HG02884 (cell line): Measurements from ENCODE around the gene CACNA1C.

Experiments
- ATAC-seq: cut with Tn5 transposase; IDR thresholded peaks from one replicate; pipeline ENCODE4 v1.9.1; 2021; ENCODE audit warnings: mild to moderate bottlenecking, moderate library complexity; ENCODE audit not compliant: unreplicated experiment

Gene CACNA1C

DNA sequence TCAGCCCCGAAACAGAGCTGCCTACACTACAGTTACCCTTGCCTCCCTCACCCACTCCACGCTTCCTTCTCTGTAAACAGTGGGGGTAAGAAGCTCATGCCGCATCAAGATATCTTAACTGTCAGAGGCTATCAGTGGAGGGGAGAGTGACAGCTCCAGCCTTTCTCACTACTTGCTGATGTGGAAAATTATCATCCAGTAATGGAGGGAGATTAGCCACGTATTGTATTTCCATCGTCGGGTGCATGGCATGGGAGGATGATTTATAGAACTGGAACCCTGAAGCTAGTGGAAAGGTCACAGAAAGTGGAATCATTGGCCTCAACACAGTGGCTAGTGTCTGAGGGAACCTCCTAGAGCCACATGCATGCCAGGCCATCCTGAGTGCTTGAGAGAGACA is 471.1 kb downstream of the CACNA1C start:
- ATAC-seq: no peak

DNA sequence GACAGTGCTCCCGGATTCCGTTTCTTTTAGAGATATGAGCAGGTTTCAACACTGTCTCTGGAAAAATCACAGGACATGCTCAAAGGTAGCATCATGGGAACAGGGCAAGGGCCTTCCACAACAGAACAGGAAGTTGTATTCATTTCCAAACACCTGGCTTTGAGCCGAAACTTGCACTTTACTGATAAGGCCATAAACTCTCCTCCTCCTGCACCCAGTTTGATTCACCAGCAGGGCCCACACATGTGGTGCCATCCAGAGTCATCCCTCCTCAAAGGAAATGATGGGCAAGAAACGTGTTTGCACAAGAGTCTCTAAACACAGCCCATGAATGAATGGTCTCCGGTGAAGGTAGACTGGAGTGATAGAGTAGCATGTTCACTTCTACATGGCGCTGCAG is 473.6 kb downstream of the CACNA1C start:
- ATAC-seq: no peak

GRCh38 chr12:2528001-2528400 is 475.2 kb downstream of the CACNA1C start:
- no peak for ATAC-seq

- ATAC-seq: no peak
Measured at GRCh38 chr12:2529807-2530206, 477.0 kb downstream of the CACNA1C start.

DNA sequence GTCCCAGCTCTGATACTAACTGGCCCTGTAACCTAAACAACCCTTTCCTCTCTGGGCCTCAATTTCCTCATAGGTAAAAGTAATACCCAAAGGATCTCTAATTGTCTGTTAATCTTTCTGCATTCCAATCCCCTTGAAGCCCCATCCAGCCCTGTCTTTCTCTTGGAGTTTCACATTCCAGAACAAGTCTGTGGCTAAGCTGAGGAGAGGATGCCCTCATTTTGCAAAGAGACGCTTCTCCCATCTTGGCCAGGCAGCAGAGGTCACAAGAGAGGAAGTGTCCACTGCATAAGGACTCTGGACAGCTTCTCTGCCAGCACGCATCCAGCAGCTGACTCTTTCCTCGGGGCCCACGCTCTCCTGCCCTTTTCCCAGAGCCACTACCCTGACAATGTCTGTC is 478.6 kb downstream of the CACNA1C start:
- no peak for ATAC-seq

DNA sequence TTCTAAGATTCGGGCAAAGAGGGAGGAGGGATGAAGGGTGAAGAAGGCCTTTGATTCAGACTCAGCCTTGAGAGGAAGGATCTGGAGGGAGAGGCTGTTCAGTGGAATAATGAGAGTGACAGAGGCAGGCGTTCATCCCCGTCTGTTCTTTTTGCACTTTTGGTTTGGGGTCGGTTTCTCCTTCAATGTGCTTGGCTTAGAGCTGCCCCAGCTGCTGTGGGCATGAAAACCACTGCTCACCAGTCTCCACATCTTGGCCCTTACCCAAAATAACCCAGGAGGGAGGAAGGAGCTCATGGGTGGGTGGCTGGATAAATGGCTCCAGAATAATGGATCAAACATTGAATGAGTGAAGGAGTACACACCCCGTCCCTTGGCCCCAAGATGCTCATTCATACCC is 480.2 kb downstream of the CACNA1C start:
- ATAC-seq: no peak

DNA sequence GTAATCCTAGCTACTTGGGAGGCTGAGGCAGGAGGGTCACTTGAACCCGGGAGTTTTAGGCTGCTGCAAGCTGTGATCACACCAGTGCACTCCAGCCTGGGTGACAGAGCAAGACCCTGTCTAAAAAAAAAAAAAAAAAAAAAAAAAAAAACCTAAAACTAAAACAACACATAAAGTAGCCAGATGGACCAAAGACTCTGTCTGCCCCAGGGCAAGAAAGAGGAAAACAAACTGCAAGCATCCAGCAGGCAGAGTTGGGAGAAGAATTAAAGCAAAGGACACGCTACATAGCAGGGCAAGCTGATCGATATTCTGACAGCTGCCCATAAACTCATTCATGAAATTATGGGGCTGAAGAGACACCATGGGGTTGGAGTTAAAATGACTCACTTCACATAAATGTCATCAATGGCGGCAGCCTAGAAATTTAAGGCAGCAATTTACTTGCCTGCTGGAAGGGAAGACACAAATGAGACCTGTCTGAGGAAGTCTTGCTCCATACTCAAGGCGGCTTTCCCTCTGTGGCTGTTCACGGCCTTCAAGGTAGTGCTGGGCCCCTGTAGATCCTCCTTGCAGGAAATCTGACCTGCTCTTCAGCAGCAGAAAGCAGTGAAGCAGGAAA is 482.9 kb downstream of the CACNA1C start:
- ATAC-seq: no peak

GRCh38 chr12:2536724-2537123 is 483.9 kb downstream of the CACNA1C start:
- ATAC-seq: no peak

- ATAC-seq: no peak
Measured at GRCh38 chr12:2537868-2538541, 485.2 kb downstream of the CACNA1C start.

DNA sequence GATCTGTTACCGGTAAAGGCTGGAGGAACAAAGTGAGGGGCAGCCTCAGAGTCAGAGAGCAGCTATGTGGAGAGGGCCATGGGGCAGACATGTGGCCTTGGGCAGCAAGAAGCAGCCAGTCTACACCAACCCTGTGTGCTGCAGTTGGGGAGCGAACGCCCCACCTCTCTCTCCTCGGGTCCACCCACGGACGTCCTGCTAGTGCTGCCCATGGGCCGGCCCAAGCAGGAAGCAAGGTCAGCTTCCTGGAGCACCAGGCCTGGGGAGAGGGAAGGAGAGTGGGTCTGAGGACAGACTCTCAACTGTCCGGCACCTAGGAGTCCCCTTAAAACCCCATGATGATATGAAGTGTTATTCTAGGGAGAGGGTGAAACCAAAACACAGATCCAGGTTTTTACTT is 487.2 kb downstream of the CACNA1C start:
- ATAC-seq: no peak

GRCh38 chr12:2540535-2540941 is 487.8 kb downstream of the CACNA1C start:
- no peak for ATAC-seq

- no peak for ATAC-seq
Measured at GRCh38 chr12:2541631-2542204, 488.9 kb downstream of the CACNA1C start.

DNA sequence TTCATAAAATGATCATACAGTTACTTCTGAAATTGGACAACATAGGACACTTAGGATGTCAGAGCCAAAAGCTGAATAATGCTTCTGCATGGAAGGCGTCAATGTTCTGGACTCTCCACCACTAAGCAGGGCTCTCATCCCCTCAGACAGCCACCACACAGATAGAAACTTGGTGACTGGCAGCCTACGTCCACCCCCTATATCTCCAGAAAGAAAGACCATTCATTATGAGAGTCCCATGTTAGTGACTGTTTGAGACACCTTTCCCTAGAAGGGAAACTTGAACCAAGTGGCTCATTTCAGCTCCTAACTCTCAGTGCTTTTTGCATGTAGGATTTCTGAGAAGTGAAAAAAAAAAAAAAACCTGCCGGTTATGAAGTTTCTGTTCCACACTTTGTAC is 491.0 kb downstream of the CACNA1C start:
- peak; percentile 62 for ATAC-seq

- no peak for ATAC-seq
Measured at GRCh38 chr12:2544230-2544629, 491.4 kb downstream of the CACNA1C start.

- ATAC-seq: no peak
Measured at GRCh38 chr12:2547273-2548044, 494.7 kb downstream of the CACNA1C start.

DNA sequence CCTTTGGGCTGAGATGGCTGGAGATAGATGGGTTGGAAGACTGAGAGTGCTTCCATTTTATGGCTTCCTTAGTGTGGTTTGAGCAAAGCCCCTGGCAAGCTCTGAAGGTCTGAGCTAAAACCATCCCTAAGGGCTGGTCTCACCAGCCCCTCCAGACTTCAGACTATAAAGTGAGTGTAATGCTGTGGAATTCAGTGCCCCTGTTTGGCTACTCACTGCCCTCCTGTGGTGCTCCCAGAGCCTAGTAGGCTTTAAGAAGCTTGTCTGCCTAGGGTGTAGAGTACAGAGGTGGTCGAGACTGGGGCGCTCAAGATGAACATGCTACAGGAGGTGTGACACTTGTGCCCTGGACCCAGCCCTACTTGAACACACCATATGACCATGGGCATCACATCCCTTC is 495.3 kb downstream of the CACNA1C start:
- no peak for ATAC-seq

- ATAC-seq: no peak
Measured at GRCh38 chr12:2550561-2551411, 498.0 kb downstream of the CACNA1C start.

DNA sequence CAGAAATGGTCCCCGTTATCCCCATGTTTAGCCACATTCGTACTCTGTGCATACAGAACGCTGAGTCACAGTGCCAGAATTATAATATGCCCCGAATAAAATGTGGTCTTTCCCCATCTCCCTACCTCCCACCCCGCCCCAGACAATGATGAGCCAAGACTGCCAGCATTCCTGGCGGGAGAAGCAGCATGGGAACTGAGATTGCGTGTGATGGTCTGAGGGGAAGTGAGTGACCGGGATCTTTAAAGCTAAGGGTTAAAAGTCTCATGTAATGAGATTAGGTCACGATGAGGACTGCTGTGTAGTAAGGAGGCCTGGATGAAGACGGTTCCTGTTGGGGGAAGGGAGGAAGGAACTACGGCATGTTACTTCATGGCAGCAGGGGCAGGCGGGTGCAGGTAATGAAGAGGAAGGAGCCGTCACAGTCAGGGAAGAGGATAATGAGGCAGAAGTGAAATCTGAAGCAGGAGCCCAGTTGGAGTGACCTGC is 498.7 kb downstream of the CACNA1C start:
- ATAC-seq: no peak

GRCh38 chr12:2552000-2552756 is 499.4 kb downstream of the CACNA1C start:
- no peak for ATAC-seq
